ENCODE data around the gene PLXNB1.
A peak's percentile ranks its signal among the peaks of the same experiment; 100 is the strongest.

The PLXNB1 gene

GRCh38 chr3:48429960-48430707, at the start of gene PLXNB1:
PLXNB1 (minus strand) TSS chr3:48430086; CDS start chr3:48424611, 5,475 bp downstream.
- TF ChIP-seq CTCF (conservative IDR thresholded peaks at IDR 0.05), result no peak
- H3K27ac ChIP-seq, result peak within 1 kb of the TSS; percentile 96

- H3K27ac ChIP-seq, result no peak overlapping the region
Measured at GRCh38 chr3:48478626-48479555, 49.0 kb upstream of the PLXNB1 start.

GRCh38 chr3:48477959-48478520, 48.2 kb upstream of the PLXNB1 start:
- H3K27ac ChIP-seq, result no peak overlapping the region
- no peak for TF ChIP-seq CTCF (conservative IDR thresholded peaks at IDR 0.05)

More at GRCh38 chr3:48478626-48479555, 49.0 kb upstream of the PLXNB1 start:
- no peak for TF ChIP-seq CTCF (conservative IDR thresholded peaks at IDR 0.05)

- no peak overlapping the region for H3K27ac ChIP-seq
- TF ChIP-seq CTCF (conservative IDR thresholded peaks at IDR 0.05), result no peak
Measured at GRCh38 chr3:48476426-48477053, 46.7 kb upstream of the PLXNB1 start.

GRCh38 chr3:48475188-48475587, 45.3 kb upstream of the PLXNB1 start:
- no peak for TF ChIP-seq CTCF (conservative IDR thresholded peaks at IDR 0.05)
- peak overlapping the region; percentile 97; the same call in 1 of the 2 replicates for H3K27ac ChIP-seq

GRCh38 chr3:48474619-48475018, 44.7 kb upstream of the PLXNB1 start:
- peak overlapping the region; percentile 97 for H3K27ac ChIP-seq
- TF ChIP-seq CTCF (conservative IDR thresholded peaks at IDR 0.05), result no peak

GRCh38 chr3:48474031-48474430, 44.1 kb upstream of the PLXNB1 start:
- H3K27ac ChIP-seq, result peak overlapping the region; percentile 97

All from VCaP (cell line).